ENCODE measurements around the gene VSTM2B. TPM values are rescaled to one million over a fixed set of nuclear protein-coding genes. Genes with fewer than 3 reads are reported as not detected.

The VSTM2B gene
- total and polyA plus RNA-seq, 7 experiments from 2014 or later: 0.24 TPM; not detected in 6

- Histone ChIP-seq H3K27ac (ENCODE audit: low read depth, low read length) (no peak overlapping the region), H3K4me1 (ENCODE audit: control insufficient read depth in 2 of 2, insufficient read depth in 2 of 2, low read length in 2 of 2) (no peaks in the 10 kb centered on the region), H3K36me3 (ENCODE audit: control insufficient read depth in 2 of 3, insufficient read depth in 3 of 3, low read length in 3 of 3) (no peaks in the 10 kb centered on the region), H3K9me3 (ENCODE audit: control insufficient read depth in 2 of 3, low read length in 3 of 3) (peaks cover 0 to 3% (median 0%) of the 10 kb centered on the region in 3 experiments), H3K4me3 (ENCODE audit: low read length) (no peak overlapping the region), H3K27me3 (ENCODE audit: control insufficient read depth in 2 of 2, insufficient read depth in 2 of 2, low read length in 2 of 2) (no peaks in the 10 kb centered on the region)
- ATAC-seq: no peak
- Mint-ChIP-seq H3K4me3 (no peak overlapping the region), H3K27ac (no peak overlapping the region), H3K36me3 (no peaks in the 10 kb centered on the region), H3K9me3 (peaks cover 0 to 23% (median 3%) of the 10 kb centered on the region in 11 donors), H3K27me3 (peaks cover 2 to 33% (median 11%) of the 10 kb centered on the region in 5 donors), H3K4me1 (no peaks in the 10 kb centered on the region)
- POLR2A ChIA-PET: no interaction called here
- CTCF ChIA-PET: no interaction called here
- intact Hi-C loops (cut with micrococcal nuclease): no loop called here
- DNase-seq: no peak
Observed at GRCh38 chr19:29547981-29548380, 22.2 kb downstream of the VSTM2B start.

DNA sequence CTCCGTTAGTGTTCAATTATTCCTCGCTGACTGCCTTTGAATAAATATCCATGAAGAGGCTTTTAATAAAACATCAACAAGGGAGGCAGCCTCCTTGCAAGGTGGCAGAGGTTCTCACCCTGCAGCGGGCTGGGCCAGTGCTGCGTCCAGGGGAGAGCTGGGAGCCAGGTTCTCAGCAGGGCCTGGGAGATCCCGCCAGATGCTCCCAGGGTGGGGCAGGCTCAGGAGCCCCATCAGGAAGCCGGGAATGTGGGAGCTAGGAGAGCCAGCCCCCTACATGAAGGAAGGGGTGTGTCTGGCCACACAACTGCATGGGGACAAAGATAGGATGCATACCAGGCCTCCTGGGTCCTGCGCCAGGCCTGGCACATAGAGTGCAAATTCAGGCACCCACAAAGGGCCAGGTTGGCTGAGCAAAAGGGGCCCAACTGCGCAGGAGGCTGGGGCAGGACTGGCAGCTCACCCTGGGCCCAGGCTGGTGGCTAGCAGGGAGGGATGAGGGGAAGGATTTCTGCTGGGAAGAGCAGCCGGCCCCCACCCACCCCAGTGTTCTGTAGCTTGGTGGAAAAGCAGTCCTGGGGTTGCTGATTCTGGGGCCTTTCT is 22.8 kb downstream of the VSTM2B start:
- H3K4me1 Mint-ChIP-seq: no peaks in the 10 kb centered on the region
- peaks cover 2 to 38% (median 17%) of the 10 kb centered on the region in 5 donors for H3K27me3 Mint-ChIP-seq
- no peak for DNase-seq

GRCh38 chr19:29549105-29550070 is 23.6 kb downstream of the VSTM2B start:
- Histone ChIP-seq H3K27ac (ENCODE audit: low read depth, low read length) (no peak overlapping the region), H3K4me3 (ENCODE audit: low read length) (no peak overlapping the region), H3K36me3 (ENCODE audit: control insufficient read depth in 2 of 3, insufficient read depth in 3 of 3, low read length in 3 of 3) (no peaks in the 10 kb centered on the region), H3K27me3 (ENCODE audit: control insufficient read depth in 2 of 2, insufficient read depth in 2 of 2, low read length in 2 of 2) (no peaks in the 10 kb centered on the region), H3K9me3 (ENCODE audit: control insufficient read depth in 2 of 3, low read length in 3 of 3) (peaks cover 0 to 17% (median 0%) of the 10 kb centered on the region in 3 experiments), H3K4me1 (ENCODE audit: control insufficient read depth in 2 of 2, insufficient read depth in 2 of 2, low read length in 2 of 2) (no peaks in the 10 kb centered on the region)
- H3K4me1 Mint-ChIP-seq: no peaks in the 10 kb centered on the region
- DNase-seq (no peak), ATAC-seq (no peak)
- CTCF ChIA-PET: no interaction called here
- intact Hi-C loops (cut with micrococcal nuclease): no loop called here
- peaks cover 3 to 42% (median 21%) of the 10 kb centered on the region in 5 donors for H3K27me3 Mint-ChIP-seq
- H3K4me3 Mint-ChIP-seq: no peak overlapping the region
- peaks cover 0 to 8% (median 5%) of the 10 kb centered on the region in 5 donors for H3K36me3 Mint-ChIP-seq
- peaks cover 7 to 37% (median 13%) of the 10 kb centered on the region in 11 donors for H3K9me3 Mint-ChIP-seq
- POLR2A ChIA-PET: interaction anchor here (0.6 kb wide), 1 partner anchor 522 kb away, joined by 3 read pairs; no protein-coding TSS in a partner anchor
- H3K27ac Mint-ChIP-seq: no peak overlapping the region

More for the DNA sequence above, 22.8 kb downstream of the VSTM2B start:
- Mint-ChIP-seq H3K27ac (no peak overlapping the region), H3K4me3 (no peak overlapping the region), H3K9me3 (peaks cover 3 to 29% (median 6%) of the 10 kb centered on the region in 11 donors), H3K36me3 (peaks cover 0 to 3% (median 2%) of the 10 kb centered on the region in 5 donors)
- no peaks in the 10 kb centered on the region for H3K36me3 ChIP-seq (ENCODE audit: control insufficient read depth in 2 of 3, insufficient read depth in 3 of 3, low read length in 3 of 3)
- ChIA-PET CTCF (no interaction called here), POLR2A (no interaction called here)
- H3K27ac ChIP-seq (ENCODE audit: low read depth, low read length): no peak overlapping the region
- ATAC-seq: no peak
- no peak overlapping the region for H3K4me3 ChIP-seq (ENCODE audit: low read length)
- H3K27me3 ChIP-seq (ENCODE audit: control insufficient read depth in 2 of 2, insufficient read depth in 2 of 2, low read length in 2 of 2): no peaks in the 10 kb centered on the region
- peaks cover 0 to 9% (median 0%) of the 10 kb centered on the region in 3 experiments for H3K9me3 ChIP-seq (ENCODE audit: control insufficient read depth in 2 of 3, low read length in 3 of 3)
- no peaks in the 10 kb centered on the region for H3K4me1 ChIP-seq (ENCODE audit: control insufficient read depth in 2 of 2, insufficient read depth in 2 of 2, low read length in 2 of 2)
- intact Hi-C loops (cut with micrococcal nuclease): no loop called here

DNA sequence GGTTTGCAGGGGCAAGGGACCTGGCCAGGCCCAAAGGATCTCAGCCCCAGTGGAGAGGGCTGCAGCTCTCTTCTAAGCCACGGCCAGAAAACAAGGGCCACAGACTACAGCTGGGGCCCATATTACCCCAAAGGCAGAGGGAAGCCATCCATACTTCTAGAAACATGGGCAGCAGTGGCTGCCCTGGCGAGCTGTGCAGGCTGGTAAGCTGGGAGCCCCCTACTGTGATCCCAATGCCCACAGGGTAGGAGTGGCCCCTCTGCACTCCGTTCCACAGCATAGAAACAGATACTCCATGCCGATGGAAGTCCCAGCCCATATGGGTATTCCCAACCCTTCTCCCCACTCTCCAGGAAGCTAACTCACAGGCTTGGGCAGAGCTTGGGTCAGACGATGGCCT is 25.1 kb downstream of the VSTM2B start:
- ChIA-PET POLR2A (no interaction called here), CTCF (interaction anchor here (0.7 kb wide), 1 partner anchor 33 kb away, joined by 3 read pairs; no protein-coding TSS in a partner anchor)
- DNase-seq (no peak), ATAC-seq (no peak)
- intact Hi-C loops (cut with micrococcal nuclease): no loop called here
- Histone ChIP-seq H3K36me3 (ENCODE audit: control insufficient read depth in 2 of 3, insufficient read depth in 3 of 3, low read length in 3 of 3) (no peaks in the 10 kb centered on the region), H3K9me3 (ENCODE audit: control insufficient read depth in 2 of 3, low read length in 3 of 3) (peaks cover 0 to 17% (median 0%) of the 10 kb centered on the region in 3 experiments), H3K27me3 (ENCODE audit: control insufficient read depth in 2 of 2, insufficient read depth in 2 of 2, low read length in 2 of 2) (no peaks in the 10 kb centered on the region), H3K4me3 (ENCODE audit: low read length) (no peak overlapping the region), H3K4me1 (ENCODE audit: control insufficient read depth in 2 of 2, insufficient read depth in 2 of 2, low read length in 2 of 2) (no peaks in the 10 kb centered on the region), H3K27ac (ENCODE audit: low read depth, low read length) (no peak overlapping the region)
- Mint-ChIP-seq H3K4me1 (no peaks in the 10 kb centered on the region), H3K9me3 (peaks cover 11 to 44% (median 25%) of the 10 kb centered on the region in 11 donors), H3K27ac (no peak overlapping the region), H3K36me3 (peaks cover 0 to 16% (median 5%) of the 10 kb centered on the region in 5 donors), H3K4me3 (no peak overlapping the region), H3K27me3 (peaks cover 5 to 47% (median 30%) of the 10 kb centered on the region in 5 donors)

- Mint-ChIP-seq H3K27me3 (peaks cover 9 to 50% (median 35%) of the 10 kb centered on the region in 5 donors), H3K27ac (no peak overlapping the region), H3K9me3 (peaks cover 14 to 53% (median 30%) of the 10 kb centered on the region in 11 donors), H3K36me3 (peaks cover 0 to 16% (median 5%) of the 10 kb centered on the region in 5 donors), H3K4me3 (no peak overlapping the region), H3K4me1 (no peaks in the 10 kb centered on the region)
- H3K27ac ChIP-seq (ENCODE audit: low read depth, low read length): no peak overlapping the region
- H3K4me3 ChIP-seq (ENCODE audit: low read length): no peak overlapping the region
- ChIA-PET CTCF (interaction anchor here (0.7 kb wide), 1 partner anchor 33 kb away, joined by 3 read pairs; no protein-coding TSS in a partner anchor), POLR2A (no interaction called here)
- no peak for DNase-seq
- H3K36me3 ChIP-seq (ENCODE audit: control insufficient read depth in 2 of 3, insufficient read depth in 3 of 3, low read length in 3 of 3): no peaks in the 10 kb centered on the region
- H3K4me1 ChIP-seq (ENCODE audit: control insufficient read depth in 2 of 2, insufficient read depth in 2 of 2, low read length in 2 of 2): no peaks in the 10 kb centered on the region
- no peaks in the 10 kb centered on the region for H3K27me3 ChIP-seq (ENCODE audit: control insufficient read depth in 2 of 2, insufficient read depth in 2 of 2, low read length in 2 of 2)
- no peak for ATAC-seq
- H3K9me3 ChIP-seq (ENCODE audit: control insufficient read depth in 2 of 3, low read length in 3 of 3): peaks cover 0 to 17% (median 0%) of the 10 kb centered on the region in 3 experiments
- intact Hi-C loops (cut with micrococcal nuclease): no loop called here
Observed at GRCh38 chr19:29551774-29552173, 26.0 kb downstream of the VSTM2B start.

GRCh38 chr19:29552454-29553280 is 26.9 kb downstream of the VSTM2B start:
- Mint-ChIP-seq H3K27me3 (peaks cover 9 to 45% (median 33%) of the 10 kb centered on the region in 5 donors), H3K27ac (no peak overlapping the region), H3K4me3 (no peak overlapping the region), H3K36me3 (peaks cover 0 to 16% (median 5%) of the 10 kb centered on the region in 5 donors), H3K9me3 (peaks cover 14 to 60% (median 34%) of the 10 kb centered on the region in 11 donors), H3K4me1 (no peaks in the 10 kb centered on the region)
- CTCF ChIA-PET: no interaction called here
- Histone ChIP-seq H3K36me3 (ENCODE audit: control insufficient read depth in 2 of 3, insufficient read depth in 3 of 3, low read length in 3 of 3) (no peaks in the 10 kb centered on the region), H3K27me3 (ENCODE audit: control insufficient read depth in 2 of 2, insufficient read depth in 2 of 2, low read length in 2 of 2) (no peaks in the 10 kb centered on the region), H3K4me1 (ENCODE audit: control insufficient read depth in 2 of 2, insufficient read depth in 2 of 2, low read length in 2 of 2) (no peaks in the 10 kb centered on the region), H3K4me3 (ENCODE audit: low read length) (no peak overlapping the region), H3K9me3 (ENCODE audit: control insufficient read depth in 2 of 3, low read length in 3 of 3) (peaks cover 0 to 17% (median 0%) of the 10 kb centered on the region in 3 experiments), H3K27ac (ENCODE audit: low read depth, low read length) (no peak overlapping the region)
- intact Hi-C loops (cut with micrococcal nuclease): no loop called here
- no peak for ATAC-seq
- POLR2A ChIA-PET: no interaction called here
- DNase-seq: no peak

Measured in naive thymus-derived CD4-positive, alpha-beta T cell (primary cell).